Measurements from ENCODE around the gene SMAD9. TPM values are rescaled to one million over a fixed set of nuclear protein-coding genes. Genes with fewer than 3 reads are reported as not detected.

Gene SMAD9
- total RNA-seq, 1 donor from 2014 or later = 0.79 TPM

- DNase-seq (ENCODE audit: low read depth) (no peak), FAIRE-seq (no peak)
- Histone ChIP-seq H3K36me3 (ENCODE audit: control insufficient read depth, insufficient read depth, low read length) (no peaks in the 10 kb centered on the region), H3K27me3 (ENCODE audit: control insufficient read depth, insufficient read depth, low read length) (no peaks in the 10 kb centered on the region), H3K4me3 (ENCODE audit: low read depth, low read length) (no peak overlapping the region)
- TF ChIP-seq CTCF (IDR thresholded peaks at IDR 0.05; ENCODE audit: insufficient read depth, low read length, severe bottlenecking) = no peak
These were observed 124.0 kb downstream of the SMAD9 start for GRCh38 chr13:36796052-36796451.

- FAIRE-seq = no peak
- TF ChIP-seq CTCF (IDR thresholded peaks at IDR 0.05; ENCODE audit: insufficient read depth, low read length, severe bottlenecking) = no peak
- Histone ChIP-seq H3K27me3 (ENCODE audit: control insufficient read depth, insufficient read depth, low read length) (no peaks in the 10 kb centered on the region), H3K36me3 (ENCODE audit: control insufficient read depth, insufficient read depth, low read length) (no peaks in the 10 kb centered on the region), H3K4me3 (ENCODE audit: low read depth, low read length) (no peak overlapping the region)
- DNase-seq (ENCODE audit: low read depth) = no peak
These were observed 124.6 kb downstream of the SMAD9 start for GRCh38 chr13:36795463-36795862.

Other genes with a start within 250 kb of the SMAD9 start
- gene SERTM1, start 246.2 kb downstream of the SMAD9 start, total RNA-seq = not detected in 2 replicates
- gene RFXAP, start 101.0 kb downstream of the SMAD9 start, total RNA-seq = 0.53 and 1.5 TPM in 2 replicates
- gene ALG5, start 79.1 kb upstream of the SMAD9 start, total RNA-seq = 49.3 and 57.9 TPM in 2 replicates
- gene EXOSC8, start 80.5 kb upstream of the SMAD9 start, total RNA-seq = 36.3 and 62.1 TPM in 2 replicates
- 28.7 and 33.8 TPM in 2 replicates for gene SUPT20H, start 139.4 kb upstream of the SMAD9 start, total RNA-seq
- not detected in 2 replicates for gene CSNK1A1L, start 185.4 kb upstream of the SMAD9 start, total RNA-seq

Data from bronchial epithelial cell (primary cell).